GM23338 (cell line): ENCODE results near the gene GDPD5. TPM values are rescaled to one million over a fixed set of nuclear protein-coding genes. Genes with fewer than 3 reads are reported as not detected.

Source experiments
- ATAC-seq: fragments of 200-7000 bp; cut with Tn5 transposase; 3 replicates; pipeline ENCODE4 v1.9.1; 2020
- DNase-seq: peaks from one replicate; pipeline ENCODE4 v3.0.0-alpha.2; 2015; ENCODE audit warnings: low spot score
- H2AFZ ChIP-seq: fragments of 200-600 bp; sonication (generic); 2 replicates; pipeline ENCODE4 v1.8.0; 2016; ENCODE audit warnings: antibody characterized with exemption, mild to moderate bottlenecking, moderate library complexity
- H3F3A ChIP-seq: fragments of 200-600 bp; sonication (generic); replicated peaks from 2 replicates; pipeline ENCODE4 v1.8.0; 2017; ENCODE audit warnings: antibody characterized with exemption, mixed run types, low read depth
- H3K27ac ChIP-seq: fragments of 200-600 bp; sonication (generic); 2 replicates; pipeline ENCODE4 v1.6.1; 2016; ENCODE audit warnings: low read depth
- H3K27me3 ChIP-seq: fragments of 200-600 bp; sonication (generic); 2 replicates; pipeline ENCODE4 v1.8.0; 2016; ENCODE audit warnings: mild to moderate bottlenecking, mixed run types, moderate library complexity; ENCODE audit not compliant: insufficient read depth
- H3K36me3 ChIP-seq: fragments of 200-600 bp; sonication (generic); 2 replicates; pipeline ENCODE4 v1.8.0; 2016; ENCODE audit warnings: mild to moderate bottlenecking; ENCODE audit not compliant: insufficient read depth
- H3K4me1 ChIP-seq: fragments of 200-600 bp; sonication (generic); 2 replicates; pipeline ENCODE4 v1.8.0; 2016; ENCODE audit warnings: mild to moderate bottlenecking, moderate library complexity; ENCODE audit not compliant: insufficient read depth
- H3K4me2 ChIP-seq: fragments of 200-600 bp; sonication (generic); 2 replicates; pipeline ENCODE4 v1.7.1; 2017; ENCODE audit warnings: mixed run types
- H3K4me3 ChIP-seq: fragments of 200-600 bp; sonication (generic); 2 replicates; pipeline ENCODE4 v1.6.1; 2016; ENCODE audit warnings: mixed run types
- H3K79me2 ChIP-seq: fragments of 200-600 bp; sonication (generic); replicated peaks from 2 replicates; pipeline ENCODE4 v1.8.0; 2017; ENCODE audit warnings: mild to moderate bottlenecking; ENCODE audit not compliant: insufficient read depth
- H3K9me2 ChIP-seq: fragments of 200-600 bp; sonication (generic); 2 replicates; pipeline ENCODE4 v1.8.0; 2017; ENCODE audit not compliant: insufficient read depth
- H4K20me1 ChIP-seq: fragments of 200-600 bp; sonication (generic); replicated peaks from 2 replicates; pipeline ENCODE4 v1.8.0; 2017; ENCODE audit warnings: mild to moderate bottlenecking; ENCODE audit not compliant: insufficient read depth
- H3K27ac Mint-ChIP-seq: 2 replicates; pipeline ENCODE4 v1.8.0; 2020; ENCODE audit warnings: inconsistent platforms, mild to moderate bottlenecking, moderate library complexity, mixed read lengths
- H3K27me3 Mint-ChIP-seq: 3 replicates; pipeline ENCODE4 v1.8.0; 2022; ENCODE audit warnings: low read depth, mild to moderate bottlenecking, moderate library complexity, mixed read lengths, inconsistent platforms; ENCODE audit not compliant: insufficient read depth, poor library complexity
- H3K36me3 Mint-ChIP-seq: 3 replicates; pipeline ENCODE4 v1.8.0; 2021; ENCODE audit warnings: low read depth, mild to moderate bottlenecking, inconsistent platforms, moderate library complexity, mixed read lengths
- H3K4me1 Mint-ChIP-seq: 3 replicates; pipeline ENCODE4 v1.8.0; 2020; ENCODE audit warnings: mild to moderate bottlenecking, inconsistent platforms, mixed read lengths
- H3K4me3 Mint-ChIP-seq: 3 replicates; pipeline ENCODE4 v1.8.0; 2021; ENCODE audit warnings: moderate library complexity, mild to moderate bottlenecking, inconsistent platforms, mixed read lengths
- H3K9me3 Mint-ChIP-seq: 3 replicates; pipeline ENCODE4 v1.8.0; 2020; ENCODE audit warnings: moderate library complexity, mild to moderate bottlenecking, inconsistent platforms, mixed read lengths
- ETS1 ChIP-seq: IDR thresholded peaks from 2 replicates; pipeline ENCODE4 v1.6.1; 2016; ENCODE audit warnings: antibody characterized with exemption
- EZH2 ChIP-seq: fragments of 200-600 bp; sonication (generic); IDR thresholded peaks from one replicate; pipeline ENCODE4 v1.8.0; 2017; ENCODE audit warnings: antibody characterized with exemption, mild to moderate bottlenecking, low read depth; ENCODE audit not compliant: unreplicated experiment
- POLR2AphosphoS5 ChIP-seq: IDR thresholded peaks from 2 replicates; pipeline ENCODE4 v1.6.1; 2016; ENCODE audit warnings: antibody characterized with exemption, low read depth
- polyA plus RNA-seq: library from polyadenylated mRNA; unstranded; fragments of >200 nt; fragmentation: Nextera tagmentation; extraction: Ambion mirVana; gene quantifications from 2 replicates; pipeline ENCODE4 v1.2.1, GENCODE V29; 2016
- total RNA-seq: library from RNA; depleted of rRNA; stranded (reverse); fragments of >200 nt; shearing (Covaris generic); gene quantifications from 2 replicates; pipeline ENCODE4 v1.2.3, GENCODE V29; 2014
- TF ChIP-seq, protein P1 (sequence below): IDR thresholded peaks from one replicate; pipeline ENCODE4 v1.6.1; 2018; ENCODE audit warnings: antibody characterized with exemption; ENCODE audit not compliant: unreplicated experiment

Gene GDPD5
- total and polyA plus RNA-seq, 2 experiments from 2014 or later: 1.6 to 4.9 TPM

DNA sequence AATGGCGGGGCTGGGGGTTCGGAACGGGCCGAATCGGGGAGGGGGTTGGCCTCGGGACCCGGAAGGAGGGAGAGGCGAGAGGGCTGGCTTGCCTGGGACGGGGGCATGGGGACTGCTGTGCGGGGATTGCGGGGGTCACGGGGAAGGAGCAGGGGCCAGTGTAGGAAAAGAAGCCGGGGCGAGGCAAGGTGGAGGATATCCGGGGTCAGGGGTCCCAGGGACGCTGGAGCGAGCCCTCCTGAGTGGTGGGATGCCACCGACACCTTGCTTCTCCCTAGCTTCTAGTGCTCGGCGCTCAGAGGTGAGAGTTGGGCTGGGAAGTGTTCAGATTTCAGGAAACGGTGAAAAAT lies 426 bp upstream of the GDPD5 start:
- H3F3A ChIP-seq: peaks cover 6% of the 10 kb centered on the region; the same call in 1 of the 2 replicates
- Mint-ChIP-seq H3K9me3 (no peaks in the 10 kb centered on the region), H3K27ac (peak overlapping the region; percentile 56), H3K4me3 (peak overlapping the region; percentile 86), H3K4me1 (peaks cover 15% of the 10 kb centered on the region), H3K27me3 (peaks cover 38% of the 10 kb centered on the region), H3K36me3 (no peaks in the 10 kb centered on the region)
- H3K9me2 ChIP-seq: no peaks in the 10 kb centered on the region
- H3K27me3 ChIP-seq: peaks cover 41% of the 10 kb centered on the region
- no peak for DNase-seq
- H3K4me2 ChIP-seq: peak overlapping the region; percentile 95
- H3K4me1 ChIP-seq: 0 out of 2 replicates have a peak, but pooled peaks cover 5% of the 10 kb centered on the region
- H3K36me3 ChIP-seq: no peaks in the 10 kb centered on the region
- TF ChIP-seq, protein P1, sequence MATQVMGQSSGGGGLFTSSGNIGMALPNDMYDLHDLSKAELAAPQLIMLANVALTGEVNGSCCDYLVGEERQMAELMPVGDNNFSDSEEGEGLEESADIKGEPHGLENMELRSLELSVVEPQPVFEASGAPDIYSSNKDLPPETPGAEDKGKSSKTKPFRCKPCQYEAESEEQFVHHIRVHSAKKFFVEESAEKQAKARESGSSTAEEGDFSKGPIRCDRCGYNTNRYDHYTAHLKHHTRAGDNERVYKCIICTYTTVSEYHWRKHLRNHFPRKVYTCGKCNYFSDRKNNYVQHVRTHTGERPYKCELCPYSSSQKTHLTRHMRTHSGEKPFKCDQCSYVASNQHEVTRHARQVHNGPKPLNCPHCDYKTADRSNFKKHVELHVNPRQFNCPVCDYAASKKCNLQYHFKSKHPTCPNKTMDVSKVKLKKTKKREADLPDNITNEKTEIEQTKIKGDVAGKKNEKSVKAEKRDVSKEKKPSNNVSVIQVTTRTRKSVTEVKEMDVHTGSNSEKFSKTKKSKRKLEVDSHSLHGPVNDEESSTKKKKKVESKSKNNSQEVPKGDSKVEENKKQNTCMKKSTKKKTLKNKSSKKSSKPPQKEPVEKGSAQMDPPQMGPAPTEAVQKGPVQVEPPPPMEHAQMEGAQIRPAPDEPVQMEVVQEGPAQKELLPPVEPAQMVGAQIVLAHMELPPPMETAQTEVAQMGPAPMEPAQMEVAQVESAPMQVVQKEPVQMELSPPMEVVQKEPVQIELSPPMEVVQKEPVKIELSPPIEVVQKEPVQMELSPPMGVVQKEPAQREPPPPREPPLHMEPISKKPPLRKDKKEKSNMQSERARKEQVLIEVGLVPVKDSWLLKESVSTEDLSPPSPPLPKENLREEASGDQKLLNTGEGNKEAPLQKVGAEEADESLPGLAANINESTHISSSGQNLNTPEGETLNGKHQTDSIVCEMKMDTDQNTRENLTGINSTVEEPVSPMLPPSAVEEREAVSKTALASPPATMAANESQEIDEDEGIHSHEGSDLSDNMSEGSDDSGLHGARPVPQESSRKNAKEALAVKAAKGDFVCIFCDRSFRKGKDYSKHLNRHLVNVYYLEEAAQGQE: no peak
- no peak for TF ChIP-seq POLR2AphosphoS5
- ATAC-seq: peak; percentile 24
- no peaks in the 10 kb centered on the region; the same call in 1 of the 2 replicates for H3K79me2 ChIP-seq
- peak overlapping the region; percentile 85 for H3K4me3 ChIP-seq
- no peak overlapping the region for H3K27ac ChIP-seq
- peak overlapping the region; percentile 92 for H2AFZ ChIP-seq
- H4K20me1 ChIP-seq: no peaks in the 10 kb centered on the region

- Histone ChIP-seq H3F3A (peaks cover 6% of the 10 kb centered on the region; the same call in 1 of the 2 replicates), H3K4me1 (0 out of 2 replicates have a peak, but pooled peaks cover 5% of the 10 kb centered on the region), H3K9me2 (no peaks in the 10 kb centered on the region), H3K79me2 (no peaks in the 10 kb centered on the region; the same call in 1 of the 2 replicates), H3K4me2 (peak overlapping the region; percentile 95), H3K27me3 (peaks cover 41% of the 10 kb centered on the region), H4K20me1 (no peaks in the 10 kb centered on the region), H3K4me3 (peak overlapping the region; percentile 85), H3K36me3 (no peaks in the 10 kb centered on the region), H3K27ac (no peak overlapping the region), H2AFZ (peak overlapping the region; percentile 95)
- ATAC-seq (peak; percentile 33), DNase-seq (peak; percentile 46)
- Mint-ChIP-seq H3K4me1 (peaks cover 13% of the 10 kb centered on the region), H3K36me3 (no peaks in the 10 kb centered on the region), H3K9me3 (no peaks in the 10 kb centered on the region), H3K4me3 (peak overlapping the region; percentile 76), H3K27me3 (peaks cover 34% of the 10 kb centered on the region), H3K27ac (no peak overlapping the region)
- TF ChIP-seq ETS1: no peak
- peak; percentile 63 for TF ChIP-seq EZH2
Observed at GRCh38 chr11:75524665-75525432, 892 bp downstream of the GDPD5 start.
